ENCODE results near the gene LPP. TPM values are rescaled to one million over a fixed set of nuclear protein-coding genes. Genes with fewer than 3 reads are reported as not detected.

The LPP gene
- total and polyA plus RNA-seq, 2 of the 13 experiments (the other 11 are each of a cell fraction or from before 2014, with no cell fraction given) = 19.2 to 29.9 TPM

- no peak overlapping the region for H3K4me3 ChIP-seq (replicated peaks in 1 of 3; ENCODE audit: insufficient read depth in 1 of 3, low read depth in 2 of 3, low read length in 3 of 3)
- FAIRE-seq (no peak), ATAC-seq (peak; percentile 20; the same call in 1 of the 3 replicates), DNase-seq (ENCODE audit: low spot score) (no peak)
- POLR2A ChIA-PET = interaction anchor here (0.7 kb wide), 1 partner anchor 358 kb away, joined by 3 read pairs; no protein-coding TSS in a partner anchor
- peaks cover 81% of the 10 kb centered on the region for H3K79me2 ChIP-seq (ENCODE audit: insufficient read depth, low read length)
- no TSS peak for BruUV-seq (replicated peaks)
- TF ChIP-seq PLRG1 (conservative IDR thresholded peaks at IDR 0.05) = no peak
- no peak for TF ChIP-seq ZNF101 (CRISPR knock-in tag; IDR thresholded peaks at IDR 0.05; ENCODE audit: borderline replicate concordance, low read depth)
- TF ChIP-seq SRY (CRISPR knock-in tag; IDR thresholded peaks at IDR 0.05) = no peak
- no peak for TF ChIP-seq ZNF546 (CRISPR knock-in tag; conservative IDR thresholded peaks at IDR 0.05)
- TF ChIP-seq CREB1 (IDR thresholded peaks at IDR 0.05) = peak; percentile 68
- TF ChIP-seq CREB1 (CRISPR knock-in tag; IDR thresholded peaks at IDR 0.05) = no peak
- TF ChIP-seq ATF7 (IDR thresholded peaks at IDR 0.05) = peak; percentile 54
- no peak for TF ChIP-seq ATF7 (CRISPR knock-in tag; IDR thresholded peaks at IDR 0.05)
- TF ChIP-seq KDM4B (CRISPR knock-in tag; IDR thresholded peaks at IDR 0.05) = no peak
- H3K9me3 ChIP-seq (ENCODE audit: low read length) = no peaks in the 10 kb centered on the region
- intact Hi-C loops (cut with micrococcal nuclease; ENCODE audit: unreplicated experiment) = loop anchor here (5.0 kb wide), 1 partner anchor 478 kb away; no protein-coding TSS in a partner anchor
- no peaks in the 10 kb centered on the region for H3K27me3 ChIP-seq (ENCODE audit: control insufficient read depth in 1 of 2, insufficient read depth in 2 of 2, low read length in 2 of 2)
- peaks cover 3 to 5% of the 10 kb centered on the region in 2 experiments; a peak in 3 of 5 replicates for H3K36me3 ChIP-seq (replicated peaks in 1 of 2; ENCODE audit: control insufficient read depth in 1 of 2, insufficient read depth in 2 of 2, low read length in 2 of 2)
- no peak overlapping the region for H2AFZ ChIP-seq (ENCODE audit: low read length)
- H3K27ac ChIP-seq (ENCODE audit: extremely low read length, insufficient read depth, low read length) = no peak overlapping the region
- no peak overlapping the region for H3K4me2 ChIP-seq (ENCODE audit: low read depth, low read length)
- no peaks in the 10 kb centered on the region for H4K20me1 ChIP-seq (ENCODE audit: insufficient read depth, low read length)
- CTCF ChIA-PET (ENCODE audit: low intra/inter-chr PET ratio, low total read pairs) = no interaction called here
- WGBS (ENCODE audit: low lambda C conversion rate) = 98% methylated on average over 6 of the region's 6 CpGs
- in situ Hi-C loops (cut with HindIII; ENCODE audit: extremely low pct_ligation_motif_present, low pct_unique_long_range_greater_than_20kb) = loop anchor here (25.0 kb wide), 1 partner anchor 742 kb away; no protein-coding TSS in a partner anchor
- peaks cover 84% of the 10 kb centered on the region for H3K4me1 ChIP-seq (ENCODE audit: insufficient read depth, low read length)
- H3K9ac ChIP-seq (ENCODE audit: insufficient read depth, low read depth, low read length) = no peak overlapping the region
Observed at GRCh38 chr3:188220097-188220788, 66.3 kb downstream of the LPP start.
